Uterus (tissue), 2 donors: ENCODE data around the gene RAET1E.

Source experiments
- POLR2A ChIP-seq, 2 donors: fragments of 450-650 bp; IDR thresholded peaks; one replicate each; pipeline ENCODE4 v1.6.1; 2016; ENCODE audit warnings: antibody characterized with exemption in 2 of 2, mild to moderate bottlenecking in 1 of 2, moderate library complexity in 1 of 2
- TF ChIP-seq, protein P1 (sequence below), 4 experiments: fragments of 200-600 bp in 2 of 4; fragments of 450-650 bp in 2 of 4; sonication (generic) in 2 of 4; IDR thresholded peaks; one replicate each; pipeline ENCODE4 v1.5.1; 2016 to 2019; ENCODE audit warnings: antibody characterized with exemption in 4 of 4, mild to moderate bottlenecking in 2 of 4, moderate library complexity in 1 of 4

- TF ChIP-seq, protein P1, sequence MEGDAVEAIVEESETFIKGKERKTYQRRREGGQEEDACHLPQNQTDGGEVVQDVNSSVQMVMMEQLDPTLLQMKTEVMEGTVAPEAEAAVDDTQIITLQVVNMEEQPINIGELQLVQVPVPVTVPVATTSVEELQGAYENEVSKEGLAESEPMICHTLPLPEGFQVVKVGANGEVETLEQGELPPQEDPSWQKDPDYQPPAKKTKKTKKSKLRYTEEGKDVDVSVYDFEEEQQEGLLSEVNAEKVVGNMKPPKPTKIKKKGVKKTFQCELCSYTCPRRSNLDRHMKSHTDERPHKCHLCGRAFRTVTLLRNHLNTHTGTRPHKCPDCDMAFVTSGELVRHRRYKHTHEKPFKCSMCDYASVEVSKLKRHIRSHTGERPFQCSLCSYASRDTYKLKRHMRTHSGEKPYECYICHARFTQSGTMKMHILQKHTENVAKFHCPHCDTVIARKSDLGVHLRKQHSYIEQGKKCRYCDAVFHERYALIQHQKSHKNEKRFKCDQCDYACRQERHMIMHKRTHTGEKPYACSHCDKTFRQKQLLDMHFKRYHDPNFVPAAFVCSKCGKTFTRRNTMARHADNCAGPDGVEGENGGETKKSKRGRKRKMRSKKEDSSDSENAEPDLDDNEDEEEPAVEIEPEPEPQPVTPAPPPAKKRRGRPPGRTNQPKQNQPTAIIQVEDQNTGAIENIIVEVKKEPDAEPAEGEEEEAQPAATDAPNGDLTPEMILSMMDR (IDR thresholded peaks at IDR 0.05) = no peak
- no peak for TF ChIP-seq POLR2A (IDR thresholded peaks at IDR 0.05)
Observed at GRCh38 chr6:149856256-149856994, 41.5 kb downstream of the RAET1E start.
